Stimulated activated CD8-positive, alpha-beta memory T cell treated with anti-CD3 and anti-CD28 coated beads, Interleukin-4, amount 100 ng/mL, for 1 hour (primary cell): Measurements from ENCODE around the gene INPP5A.

ENCODE experiments used
- DNase-seq, 2 donors: peaks; one replicate each; pipeline ENCODE4 v3.0.0-alpha.2; 2020; ENCODE audit warnings: low read depth in 2 of 2, low spot score in 1 of 2

Gene INPP5A

GRCh38 chr10:132776186-132776585 lies 238.6 kb downstream of the INPP5A start:
- no peak for DNase-seq

- DNase-seq, result no peak
These were observed 239.2 kb downstream of the INPP5A start for GRCh38 chr10:132776821-132777220.

- DNase-seq, result no peak
These were observed 239.9 kb downstream of the INPP5A start for GRCh38 chr10:132777441-132777840.

GRCh38 chr10:132779549-132780294 lies 242.1 kb downstream of the INPP5A start:
- no peak for DNase-seq

- no peak for DNase-seq
These were observed 242.8 kb downstream of the INPP5A start for GRCh38 chr10:132780356-132780755.

- no peak for DNase-seq
These were observed 244.0 kb downstream of the INPP5A start for GRCh38 chr10:132781556-132781955.

GRCh38 chr10:132783165-132783939 lies 245.8 kb downstream of the INPP5A start:
- no peak for DNase-seq

GRCh38 chr10:132783940-132784865 lies 246.6 kb downstream of the INPP5A start:
- no peak for DNase-seq

GRCh38 chr10:132784866-132785722 lies 247.5 kb downstream of the INPP5A start:
- no peak for DNase-seq

- no peak for DNase-seq
These were observed 248.3 kb downstream of the INPP5A start, which contains the start of gene NKX6-2 for GRCh38 chr10:132785723-132786475. NKX6-2 (minus strand) TSS chr10:132786147; CDS start chr10:132785948, 199 bp downstream.

- no peak for DNase-seq
These were observed 248.9 kb downstream of the INPP5A start for GRCh38 chr10:132786476-132786883.

GRCh38 chr10:132786884-132787494 lies 249.4 kb downstream of the INPP5A start:
- no peak for DNase-seq

- DNase-seq, result no peak
These were observed 250.1 kb downstream of the INPP5A start for GRCh38 chr10:132787495-132788179.

GRCh38 chr10:132788180-132788830 lies 250.7 kb downstream of the INPP5A start:
- DNase-seq, result no peak

GRCh38 chr10:132788831-132789219 lies 251.2 kb downstream of the INPP5A start:
- DNase-seq, result no peak

GRCh38 chr10:132789659-132790148 lies 252.1 kb downstream of the INPP5A start:
- no peak for DNase-seq

- no peak for DNase-seq
These were observed 252.9 kb downstream of the INPP5A start for GRCh38 chr10:132790470-132790869.
